Progenitor cell of endocrine pancreas (in vitro differentiated cells): Measurements from ENCODE around the gene MBNL2. TPM values are rescaled to one million over a fixed set of nuclear protein-coding genes. Genes with fewer than 3 reads are reported as not detected.

Source experiments
- DNase-seq: peaks from one replicate; pipeline ENCODE4 v3.0.0; 2021; ENCODE audit warnings: low spot score; ENCODE audit not compliant: unreplicated experiment
- H3K27ac Mint-ChIP-seq: 2 replicates; pipeline ENCODE4 v1.8.0; 2021; ENCODE audit warnings: mild to moderate bottlenecking, moderate library complexity, mixed read lengths
- H3K27me3 Mint-ChIP-seq: 2 replicates; pipeline ENCODE4 v1.8.0; 2021; ENCODE audit warnings: mixed read lengths
- H3K36me3 Mint-ChIP-seq: 2 replicates; pipeline ENCODE4 v1.8.0; 2022; ENCODE audit warnings: mixed read lengths; ENCODE audit not compliant: insufficient read depth
- H3K4me1 Mint-ChIP-seq: 2 replicates; pipeline ENCODE4 v1.8.0; 2021; ENCODE audit warnings: low read depth, mixed read lengths
- H3K4me3 Mint-ChIP-seq: 2 replicates; pipeline ENCODE4 v1.8.0; 2021; ENCODE audit warnings: low read depth, mild to moderate bottlenecking, moderate library complexity, mixed read lengths
- H3K9me3 Mint-ChIP-seq: 2 replicates; pipeline ENCODE4 v1.8.0; 2021; ENCODE audit warnings: low read depth, mixed read lengths
- long read RNA-seq: library from polyadenylated mRNA; unstranded; transcript quantifications from one replicate; pipeline ENCODE4 v2.0.0, GENCODE V29; 2020
- total RNA-seq: library from RNA; stranded (reverse); gene quantifications from 2 replicates; pipeline ENCODE4 v1.2.1, GENCODE V29; 2021
- TF ChIP-seq, protein P1 (sequence below): fragments of 200-600 bp; sonication (generic); IDR thresholded peaks from one replicate; pipeline ENCODE4 v1.5.0; 2021; ENCODE audit warnings: antibody characterized with exemption, mild to moderate bottlenecking; ENCODE audit not compliant: unreplicated experiment

Gene MBNL2, protein sequence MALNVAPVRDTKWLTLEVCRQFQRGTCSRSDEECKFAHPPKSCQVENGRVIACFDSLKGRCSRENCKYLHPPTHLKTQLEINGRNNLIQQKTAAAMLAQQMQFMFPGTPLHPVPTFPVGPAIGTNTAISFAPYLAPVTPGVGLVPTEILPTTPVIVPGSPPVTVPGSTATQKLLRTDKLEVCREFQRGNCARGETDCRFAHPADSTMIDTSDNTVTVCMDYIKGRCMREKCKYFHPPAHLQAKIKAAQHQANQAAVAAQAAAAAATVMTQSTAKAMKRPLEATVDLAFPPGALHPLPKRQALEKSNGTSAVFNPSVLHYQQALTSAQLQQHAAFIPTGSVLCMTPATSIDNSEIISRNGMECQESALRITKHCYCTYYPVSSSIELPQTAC
- 51.3 and 51.4 TPM in 2 replicates for total RNA-seq
- long read RNA-seq, partial matches to known transcripts = 27 of 130 reads
- long read RNA-seq, other reads (novel, unspliced or antisense) = 103 of 130 reads

DNA sequence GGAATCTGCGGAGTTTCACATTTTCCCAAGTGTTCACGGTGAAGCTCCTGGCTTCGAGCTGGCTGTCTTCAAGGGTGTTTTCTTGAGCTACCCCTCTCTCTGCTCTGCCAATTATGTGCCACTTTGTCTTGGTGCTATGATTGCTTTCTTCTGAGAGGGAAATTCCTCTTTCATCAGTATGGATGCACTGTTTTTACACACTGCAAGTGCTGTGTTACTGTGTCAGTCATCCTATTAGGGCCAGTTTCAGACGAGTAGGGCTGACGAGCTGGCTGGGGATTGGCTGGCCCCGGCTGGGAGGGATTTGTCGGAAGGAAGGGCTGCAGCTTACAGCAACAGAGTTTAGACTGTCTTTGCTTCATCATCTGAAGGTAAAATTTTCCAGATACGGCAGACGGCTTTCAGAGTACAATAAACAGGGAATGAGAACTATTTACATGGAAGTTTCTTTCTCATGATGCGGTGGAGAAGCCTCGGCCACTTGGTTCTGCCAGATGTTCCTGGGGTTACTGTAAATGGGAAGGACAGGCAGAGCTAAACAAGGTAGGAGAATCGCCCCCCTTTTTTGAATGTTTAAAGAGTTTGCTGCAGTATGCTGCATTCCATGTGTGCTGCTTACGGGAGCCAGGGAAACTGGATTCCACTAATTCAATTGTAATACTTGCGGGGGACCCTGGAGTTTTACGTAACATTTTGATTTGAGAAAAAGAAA, at the start of gene MBNL2:
TSS of gene MBNL2 (plus strand) at position 345 of the 712 bp plus-strand sequence. CDS start 53,903 bp downstream, outside the sequence.
- Mint-ChIP-seq H3K9me3 (no peaks in the 10 kb centered on the region), H3K36me3 (no peaks in the 10 kb centered on the region), H3K27me3 (peaks cover 6% of the 10 kb centered on the region)

DNA sequence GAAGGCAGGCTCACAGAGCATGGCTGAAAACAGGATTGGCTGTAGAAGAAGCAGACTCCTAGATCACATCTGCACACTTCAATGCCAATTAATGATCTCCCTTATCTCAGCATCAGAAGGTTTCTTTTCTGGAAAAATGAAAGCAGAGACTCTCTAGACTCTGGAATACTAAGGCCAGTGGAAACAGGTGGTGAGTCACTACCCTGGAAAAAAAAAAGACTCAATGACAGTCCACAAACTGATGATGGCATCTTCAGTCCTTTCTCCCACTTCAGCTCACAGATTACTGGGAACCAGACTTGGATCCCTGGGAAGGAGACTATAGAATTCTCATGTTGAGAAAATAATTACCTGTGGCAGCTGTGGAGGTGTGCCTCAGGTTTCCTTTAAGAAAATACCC, 47.5 kb upstream of the MBNL2 start:
- peaks cover 7% of the 10 kb centered on the region for H3K4me1 Mint-ChIP-seq
- H3K36me3 Mint-ChIP-seq = no peaks in the 10 kb centered on the region
- no peak overlapping the region for H3K4me3 Mint-ChIP-seq
- no peak overlapping the region for H3K27ac Mint-ChIP-seq
- no peak for DNase-seq
- peaks cover 39% of the 10 kb centered on the region for H3K27me3 Mint-ChIP-seq
- H3K9me3 Mint-ChIP-seq = peaks cover 6% of the 10 kb centered on the region
- TF ChIP-seq, protein P1, sequence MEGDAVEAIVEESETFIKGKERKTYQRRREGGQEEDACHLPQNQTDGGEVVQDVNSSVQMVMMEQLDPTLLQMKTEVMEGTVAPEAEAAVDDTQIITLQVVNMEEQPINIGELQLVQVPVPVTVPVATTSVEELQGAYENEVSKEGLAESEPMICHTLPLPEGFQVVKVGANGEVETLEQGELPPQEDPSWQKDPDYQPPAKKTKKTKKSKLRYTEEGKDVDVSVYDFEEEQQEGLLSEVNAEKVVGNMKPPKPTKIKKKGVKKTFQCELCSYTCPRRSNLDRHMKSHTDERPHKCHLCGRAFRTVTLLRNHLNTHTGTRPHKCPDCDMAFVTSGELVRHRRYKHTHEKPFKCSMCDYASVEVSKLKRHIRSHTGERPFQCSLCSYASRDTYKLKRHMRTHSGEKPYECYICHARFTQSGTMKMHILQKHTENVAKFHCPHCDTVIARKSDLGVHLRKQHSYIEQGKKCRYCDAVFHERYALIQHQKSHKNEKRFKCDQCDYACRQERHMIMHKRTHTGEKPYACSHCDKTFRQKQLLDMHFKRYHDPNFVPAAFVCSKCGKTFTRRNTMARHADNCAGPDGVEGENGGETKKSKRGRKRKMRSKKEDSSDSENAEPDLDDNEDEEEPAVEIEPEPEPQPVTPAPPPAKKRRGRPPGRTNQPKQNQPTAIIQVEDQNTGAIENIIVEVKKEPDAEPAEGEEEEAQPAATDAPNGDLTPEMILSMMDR = no peak

More for the DNA sequence above, at the start of gene MBNL2:
- TF ChIP-seq, protein P1 = no peak
- Mint-ChIP-seq H3K27ac (peak within 1 kb of the TSS; percentile 99), H3K4me3 (peak within 1 kb of the TSS; percentile 81), H3K4me1 (peaks cover 45% of the 10 kb centered on the region)
- DNase-seq = peak; percentile 55

DNA sequence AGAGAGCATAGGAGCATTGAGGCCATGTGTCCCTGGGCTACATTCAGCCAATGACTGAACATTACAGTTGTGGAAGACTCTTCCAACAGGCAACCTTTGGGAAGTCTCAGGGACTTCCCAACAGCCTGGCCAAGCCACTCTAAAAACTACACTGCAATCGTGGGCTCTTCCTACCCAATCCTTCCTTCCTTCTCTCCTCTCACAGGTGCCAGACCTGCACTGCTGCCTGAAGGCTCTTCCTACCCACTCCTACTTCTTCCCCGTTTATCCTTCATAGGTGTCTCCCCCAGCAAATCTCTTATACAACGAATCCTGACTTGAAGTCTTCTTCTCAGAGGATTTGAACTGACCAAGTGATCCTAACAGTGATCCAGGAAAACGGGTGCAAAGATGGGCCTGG, 47.1 kb upstream of the MBNL2 start:
- H3K4me3 Mint-ChIP-seq = no peak overlapping the region
- TF ChIP-seq, protein P1 = no peak
- no peak for DNase-seq
- peaks cover 43% of the 10 kb centered on the region for H3K27me3 Mint-ChIP-seq
- peaks cover 7% of the 10 kb centered on the region for H3K4me1 Mint-ChIP-seq
- H3K27ac Mint-ChIP-seq = no peak overlapping the region
- H3K36me3 Mint-ChIP-seq = no peaks in the 10 kb centered on the region
- H3K9me3 Mint-ChIP-seq = peaks cover 6% of the 10 kb centered on the region

DNA sequence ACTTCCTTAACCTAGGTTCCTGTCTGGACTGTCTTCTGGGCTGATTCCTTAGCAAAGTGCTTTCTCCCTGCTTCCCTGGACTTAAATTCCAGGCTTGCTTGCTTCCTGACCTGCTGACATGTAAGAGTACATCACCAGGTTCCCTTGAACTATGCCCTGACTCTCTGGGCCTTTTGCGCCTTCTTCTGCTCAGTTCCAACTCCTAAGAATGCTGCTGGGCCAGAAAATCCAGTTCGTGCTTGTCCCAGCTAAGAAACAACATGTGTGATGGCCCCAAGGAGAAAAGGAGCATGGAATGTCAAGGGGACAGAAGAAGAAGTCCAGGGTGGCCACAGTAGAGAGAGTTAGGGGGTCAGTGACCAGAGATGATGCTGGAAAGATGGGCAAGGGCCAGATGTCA, 42.6 kb upstream of the MBNL2 start:
- TF ChIP-seq, protein P1 = no peak
- Mint-ChIP-seq H3K4me3 (no peak overlapping the region), H3K9me3 (peaks cover 3% of the 10 kb centered on the region), H3K36me3 (no peaks in the 10 kb centered on the region), H3K27me3 (peaks cover 62% of the 10 kb centered on the region), H3K27ac (no peak overlapping the region), H3K4me1 (peaks cover 7% of the 10 kb centered on the region)
- no peak for DNase-seq

DNA sequence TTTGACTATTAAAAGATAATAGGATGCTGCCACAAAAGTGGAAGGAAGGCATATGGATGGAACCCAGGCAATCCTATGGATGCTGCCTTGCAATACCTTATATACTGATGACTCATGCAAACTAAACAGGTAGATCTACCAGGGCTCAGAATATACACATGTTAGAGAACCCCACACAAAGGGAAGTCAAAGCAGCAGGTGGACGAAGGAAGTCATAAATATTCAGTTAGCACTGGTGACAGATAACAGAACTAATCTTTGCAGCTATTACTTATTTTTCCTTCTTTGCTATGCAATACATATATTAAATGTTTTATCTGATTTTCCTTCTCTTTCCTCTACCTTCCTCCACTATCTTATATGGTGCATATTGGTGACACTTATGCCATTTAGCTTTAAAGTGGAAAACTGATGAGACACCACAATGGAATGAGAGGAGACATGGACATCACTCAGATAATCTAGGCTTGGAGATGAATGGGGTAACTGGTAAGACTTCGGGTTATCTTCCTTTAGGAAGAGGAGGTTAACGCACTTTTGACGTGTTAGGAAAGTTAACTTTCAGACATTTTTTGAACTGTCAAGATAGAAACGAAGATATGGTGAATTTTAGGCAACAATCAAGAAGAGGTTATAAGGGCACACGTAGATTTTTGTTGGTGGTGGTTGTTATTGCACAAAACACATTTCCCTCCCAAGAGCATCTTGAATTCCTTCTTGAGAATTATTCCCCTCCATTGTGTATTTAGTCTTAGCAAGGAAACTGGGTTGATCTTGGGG, 39.8 kb upstream of the MBNL2 start:
- Mint-ChIP-seq H3K36me3 (no peaks in the 10 kb centered on the region), H3K4me3 (no peak overlapping the region), H3K27ac (no peak overlapping the region), H3K4me1 (peaks cover 6% of the 10 kb centered on the region), H3K27me3 (peaks cover 56% of the 10 kb centered on the region), H3K9me3 (no peaks in the 10 kb centered on the region)
- TF ChIP-seq, protein P1 = no peak
- DNase-seq = no peak
